HG03439 (cell line): ENCODE measurements around the gene ZNF205.

Source experiments
- ATAC-seq: cut with Tn5 transposase; IDR thresholded peaks from one replicate; pipeline ENCODE4 v1.9.1; 2021; ENCODE audit warnings: mild to moderate bottlenecking, moderate library complexity; ENCODE audit not compliant: unreplicated experiment

Gene ZNF205

GRCh38 chr16:3147046-3147756 lies 34.8 kb downstream of the ZNF205 start:
- no peak for ATAC-seq

DNA sequence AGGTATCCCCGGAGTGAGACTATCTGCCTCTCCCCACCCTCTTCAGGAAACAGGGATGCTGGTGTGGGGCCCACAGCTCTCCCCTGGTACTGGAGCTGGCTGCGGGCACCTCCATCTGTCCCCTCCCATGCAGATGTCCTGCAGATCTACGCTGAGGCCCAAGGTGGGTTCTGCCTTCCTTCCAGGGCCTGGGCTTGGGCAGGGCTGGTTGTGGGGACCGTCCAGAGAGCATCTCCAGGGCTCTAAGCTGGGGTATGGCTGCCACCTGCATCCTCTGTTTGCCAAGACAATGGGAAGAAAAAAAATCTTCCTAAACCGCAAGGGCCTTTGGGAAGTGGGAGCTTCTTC lies 35.3 kb downstream of the ZNF205 start:
- ATAC-seq = no peak

GRCh38 chr16:3148256-3149192 lies 36.1 kb downstream of the ZNF205 start:
- no peak for ATAC-seq

- ATAC-seq = no peak
These were observed 36.8 kb downstream of the ZNF205 start for GRCh38 chr16:3149193-3149530.

DNA sequence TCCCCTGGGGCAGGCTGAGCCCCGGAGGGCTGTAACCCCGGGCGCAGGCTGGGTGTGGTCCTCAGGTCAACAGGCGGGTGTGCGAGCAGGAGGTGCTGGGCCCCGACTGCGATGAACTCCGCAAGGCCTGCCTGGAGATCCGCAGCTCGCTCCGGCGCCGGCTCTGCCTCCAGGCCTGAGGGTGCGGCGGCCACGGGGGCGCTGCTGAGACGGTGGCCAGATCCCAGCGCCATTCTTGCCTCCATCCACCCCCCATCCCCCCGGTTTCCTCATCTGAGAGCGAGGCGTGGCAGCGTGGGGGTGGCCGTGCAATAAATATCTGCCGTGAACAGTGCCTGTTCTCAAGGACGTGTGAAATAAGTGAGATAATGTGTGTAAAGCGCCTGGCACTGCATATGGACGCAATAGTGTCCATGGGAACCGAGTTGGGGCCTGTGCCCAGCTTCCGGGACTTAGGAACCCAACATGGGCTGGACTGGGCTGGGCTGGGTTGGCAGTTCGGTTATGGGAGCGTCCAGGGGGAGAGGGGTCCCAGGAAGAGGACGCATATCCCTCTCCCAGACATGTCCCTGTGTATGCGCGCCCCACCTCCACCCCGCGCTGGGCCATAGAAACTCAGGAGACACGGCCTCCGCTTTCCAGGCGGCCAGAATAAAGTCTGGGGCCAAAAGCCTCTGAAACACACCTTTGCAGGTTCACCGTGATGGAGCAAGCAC lies 37.4 kb downstream of the ZNF205 start:
- peak; percentile 7 for ATAC-seq

DNA sequence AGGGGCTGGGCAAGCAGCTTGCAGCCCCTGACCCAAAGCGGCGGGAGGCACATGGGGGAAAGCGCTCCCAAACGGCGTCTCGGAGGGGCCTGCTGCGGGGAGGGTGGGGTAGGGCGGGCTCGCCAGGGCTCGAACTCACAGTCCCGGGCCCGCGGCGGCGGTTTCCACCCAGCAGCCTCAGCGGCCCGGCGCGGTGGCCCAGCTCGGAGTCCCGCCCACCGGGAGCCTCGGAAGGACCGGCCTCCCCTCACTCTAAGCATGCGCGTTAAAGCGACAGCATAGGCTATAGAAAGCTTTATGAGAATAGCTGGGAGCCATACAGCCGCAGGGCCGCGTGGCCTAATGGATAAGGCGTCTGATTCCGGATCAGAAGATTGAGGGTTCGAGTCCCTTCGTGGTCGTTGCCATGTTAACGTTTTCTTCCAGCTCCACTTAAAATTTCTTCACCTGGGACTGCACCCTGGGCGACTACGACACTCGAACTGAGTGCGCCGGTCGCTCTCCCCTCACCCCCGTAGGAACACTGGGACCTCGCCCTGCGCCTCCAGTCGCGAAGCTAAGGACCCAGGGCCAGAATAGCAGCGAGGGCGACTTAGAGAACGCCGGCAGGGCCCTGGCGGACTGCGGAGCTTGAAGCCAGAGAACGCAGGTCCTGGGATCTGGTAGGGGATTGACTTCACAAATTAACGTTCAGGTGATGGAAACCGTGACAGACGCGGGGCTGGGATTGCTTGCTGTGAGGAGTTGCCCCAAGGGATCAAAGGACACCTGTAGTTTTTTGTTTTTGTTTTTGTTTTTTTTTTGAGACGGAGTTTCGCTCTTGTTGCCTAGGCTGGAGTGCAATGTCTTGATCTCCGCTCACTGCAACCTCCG lies 38.2 kb downstream of the ZNF205 start:
- ATAC-seq = peak; percentile 74

DNA sequence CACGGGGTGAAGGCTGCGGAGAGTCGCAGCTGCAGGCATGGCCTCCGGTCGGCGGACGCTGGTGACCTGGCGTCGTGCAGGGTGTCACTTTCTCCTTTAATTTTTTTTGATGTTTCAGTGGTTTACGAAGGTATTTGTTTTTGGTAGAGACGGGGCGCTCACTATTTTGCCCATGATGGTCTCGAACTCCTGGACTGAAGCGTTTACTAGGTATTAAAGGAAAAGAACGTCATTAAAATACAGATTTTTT lies 39.6 kb downstream of the ZNF205 start:
- ATAC-seq = no peak

- ATAC-seq = no peak
These were observed 40.0 kb downstream of the ZNF205 start for GRCh38 chr16:3152277-3152990.

DNA sequence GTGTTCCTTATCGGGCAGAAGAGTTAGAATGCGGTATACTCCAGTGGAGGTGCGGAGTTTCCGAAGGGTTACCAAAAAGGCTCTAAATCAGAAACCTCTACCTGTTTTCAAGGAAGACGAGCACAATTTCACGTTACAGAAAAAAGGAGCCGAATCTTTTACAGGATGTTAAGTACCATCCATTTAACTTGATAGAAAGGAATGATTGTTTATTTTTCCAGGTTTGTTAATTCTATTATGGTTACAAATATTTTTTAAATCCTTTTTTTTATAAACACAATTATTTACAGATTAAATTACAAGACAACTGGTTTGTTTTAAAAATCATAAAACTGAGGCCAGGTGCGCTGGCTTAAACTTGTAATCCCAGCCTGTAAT lies 40.6 kb downstream of the ZNF205 start:
- no peak for ATAC-seq

- no peak for ATAC-seq
These were observed 42.8 kb downstream of the ZNF205 start for GRCh38 chr16:3155181-3155580.

GRCh38 chr16:3155972-3156371 lies 43.6 kb downstream of the ZNF205 start:
- ATAC-seq = no peak

- ATAC-seq = no peak
These were observed 45.0 kb downstream of the ZNF205 start for GRCh38 chr16:3157229-3158025.

- peak; percentile 15 for ATAC-seq
These were observed 45.7 kb downstream of the ZNF205 start for GRCh38 chr16:3158026-3158509.

GRCh38 chr16:3158510-3159314 lies 46.3 kb downstream of the ZNF205 start:
- peak; percentile 41 for ATAC-seq

DNA sequence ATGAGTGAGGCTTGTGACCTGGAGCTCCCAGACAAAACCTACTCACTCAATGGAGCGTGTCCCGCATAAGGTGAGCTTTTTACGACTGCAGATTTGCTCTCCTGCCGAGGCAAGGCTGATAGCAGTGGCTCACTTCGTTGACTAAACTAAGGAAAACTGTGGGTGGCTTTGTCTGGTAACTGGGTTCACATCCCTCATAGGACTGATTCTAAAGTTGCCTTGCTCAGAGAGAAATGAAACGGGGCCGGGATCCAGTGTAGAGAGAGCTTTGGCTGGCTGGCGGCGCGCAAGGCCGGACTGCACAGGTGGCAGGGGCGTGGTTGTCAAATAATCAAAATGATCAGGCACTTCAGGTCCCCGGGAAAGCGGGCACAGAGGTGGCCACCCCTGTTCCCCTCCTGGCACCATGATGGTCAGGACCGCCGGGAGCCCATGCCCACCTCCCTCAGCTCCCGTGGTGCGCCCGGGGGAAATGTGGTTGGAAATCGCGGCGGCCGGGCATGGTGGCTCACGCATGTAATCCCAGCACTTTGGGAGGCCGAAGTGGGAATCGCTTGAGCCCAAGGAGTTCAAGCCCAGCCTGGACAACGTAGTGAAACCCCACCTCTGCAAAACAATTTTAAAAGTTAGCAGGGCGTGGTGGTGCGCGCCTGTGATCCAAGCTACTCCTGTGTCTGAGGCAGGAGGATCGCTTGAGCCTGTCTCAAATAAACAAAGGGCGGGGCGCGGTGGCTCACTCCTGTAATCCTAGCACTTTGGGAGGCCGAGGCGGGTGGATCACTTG lies 49.0 kb downstream of the ZNF205 start:
- no peak for ATAC-seq

DNA sequence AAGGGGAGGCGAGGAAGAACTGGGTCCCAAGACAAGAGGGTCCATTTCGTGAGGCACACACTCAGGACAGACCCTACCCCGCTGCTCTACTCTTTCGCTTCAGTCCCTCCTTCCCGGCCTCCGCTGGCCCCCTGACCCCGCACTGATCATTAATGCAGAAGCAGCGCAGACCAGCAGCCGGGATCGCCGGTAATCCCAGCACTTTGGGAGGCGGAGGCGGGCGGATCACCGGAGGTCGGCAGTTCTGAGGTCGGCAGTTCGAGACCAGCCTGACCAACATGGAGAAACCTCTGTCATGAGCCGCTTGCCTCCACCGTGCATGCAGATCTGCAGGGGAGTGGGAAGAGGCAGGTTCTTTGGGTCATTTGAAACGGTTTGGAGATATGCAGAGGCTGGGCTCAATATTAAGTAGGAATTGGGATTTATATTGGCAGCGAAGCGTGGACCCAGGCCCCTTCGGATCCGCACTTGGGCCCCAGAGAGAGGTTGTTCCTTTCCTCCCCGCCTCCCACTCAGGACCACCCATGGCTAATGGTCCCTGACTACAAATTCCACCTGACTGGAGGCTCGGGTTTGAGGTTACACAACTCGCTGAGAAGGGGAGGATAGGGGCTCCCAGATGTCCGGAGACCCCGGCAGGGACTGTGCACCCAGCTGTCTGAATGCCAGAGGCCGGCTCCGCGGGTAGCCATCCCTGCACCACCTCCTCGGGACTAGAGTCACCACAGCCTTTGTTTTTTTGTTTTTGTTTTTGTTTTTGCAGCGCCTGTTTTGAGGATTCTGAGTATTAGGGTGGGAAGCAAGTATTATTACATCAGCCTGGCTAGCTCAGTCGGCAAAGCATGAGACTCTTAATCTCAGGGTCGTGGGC lies 52.0 kb downstream of the ZNF205 start:
- no peak for ATAC-seq
